GM18907 (cell line): ENCODE results near the gene TSHZ2.

Experiments used
- ATAC-seq: cut with Tn5 transposase; IDR thresholded peaks from one replicate; pipeline ENCODE4 v1.9.1; 2021; ENCODE audit warnings: mild to moderate bottlenecking, moderate library complexity; ENCODE audit not compliant: unreplicated experiment

The TSHZ2 gene

GRCh38 chr20:52972190-52972937, at the start of gene TSHZ2:
Gene TSHZ2, plus strand, starts transcription at chr20:52972358. Its CDS starts 936 bp downstream, at chr20:52973294.
- ATAC-seq: no peak

- ATAC-seq: no peak
Measured at GRCh38 chr20:52922436-52922835, 49.7 kb upstream of the TSHZ2 start.

- ATAC-seq: no peak
Measured at GRCh38 chr20:52923123-52923937, 48.8 kb upstream of the TSHZ2 start.

GRCh38 chr20:52924411-52925271, 47.5 kb upstream of the TSHZ2 start:
- no peak for ATAC-seq

- no peak for ATAC-seq
Measured at GRCh38 chr20:52926505-52926904, 45.7 kb upstream of the TSHZ2 start.

- no peak for ATAC-seq
Measured at GRCh38 chr20:52933867-52934266, 38.3 kb upstream of the TSHZ2 start.

- no peak for ATAC-seq
Measured at GRCh38 chr20:52936351-52937340, 35.5 kb upstream of the TSHZ2 start.

GRCh38 chr20:52937591-52938100, 34.5 kb upstream of the TSHZ2 start:
- no peak for ATAC-seq

- no peak for ATAC-seq
Measured at GRCh38 chr20:52939141-52939540, 33.0 kb upstream of the TSHZ2 start.

- no peak for ATAC-seq
Measured at GRCh38 chr20:52941808-52942207, 30.4 kb upstream of the TSHZ2 start.

- no peak for ATAC-seq
Measured at GRCh38 chr20:52943185-52943841, 28.8 kb upstream of the TSHZ2 start.

GRCh38 chr20:52945268-52945667, 26.9 kb upstream of the TSHZ2 start:
- ATAC-seq: no peak

- no peak for ATAC-seq
Measured at GRCh38 chr20:52945862-52946522, 26.2 kb upstream of the TSHZ2 start.

- no peak for ATAC-seq
Measured at GRCh38 chr20:52948491-52948890, 23.7 kb upstream of the TSHZ2 start.

- no peak for ATAC-seq
Measured at GRCh38 chr20:52953020-52953419, 19.1 kb upstream of the TSHZ2 start.

- no peak for ATAC-seq
Measured at GRCh38 chr20:52954849-52955248, 17.3 kb upstream of the TSHZ2 start.

GRCh38 chr20:52958211-52958610, 13.9 kb upstream of the TSHZ2 start:
- no peak for ATAC-seq

- no peak for ATAC-seq
Measured at GRCh38 chr20:52959125-52959524, 13.0 kb upstream of the TSHZ2 start.

GRCh38 chr20:52962183-52962582, 10.0 kb upstream of the TSHZ2 start:
- no peak for ATAC-seq
